ENCODE data around the gene C2.
"Not testable (repeated sequence)": the region's sequence is repeated elsewhere in the genome, so short reads cannot be mapped to it uniquely, and the experiment has no call there.

The C2 gene

DNA sequence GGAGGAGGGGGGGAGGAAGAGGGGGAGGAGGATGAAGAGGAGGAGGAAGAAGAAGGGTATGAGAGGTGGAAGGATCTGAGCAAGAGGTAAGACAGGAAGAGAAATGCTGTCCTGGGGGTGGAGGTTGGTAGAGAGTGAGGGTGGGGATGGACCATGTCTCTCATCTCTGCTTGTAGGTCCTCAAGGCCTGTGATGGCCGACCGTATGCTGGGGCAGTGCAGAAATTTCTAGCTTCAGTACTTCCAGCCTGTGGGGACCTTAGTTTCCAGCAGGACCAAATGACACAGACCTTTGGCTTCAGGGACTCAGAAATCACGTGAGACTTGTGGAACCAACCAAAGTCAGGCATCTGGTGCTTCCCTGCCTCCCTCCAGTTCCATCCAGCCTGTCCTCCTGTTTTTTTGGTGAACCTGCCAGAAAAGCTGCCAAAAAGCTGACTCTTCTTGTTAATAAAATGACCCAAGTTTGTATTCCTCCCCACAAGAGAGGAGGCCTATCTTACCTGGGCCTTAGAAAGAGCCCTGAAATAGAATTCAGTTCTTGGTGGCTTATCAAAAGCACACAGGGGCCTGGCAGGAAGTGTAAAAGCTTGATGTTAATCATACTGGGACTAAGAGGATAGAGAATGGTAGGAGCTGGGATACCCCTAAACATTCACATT, 51.9 kb downstream of the C2 start:
- DNase-seq (no peak), ATAC-seq (no peak)

DNA sequence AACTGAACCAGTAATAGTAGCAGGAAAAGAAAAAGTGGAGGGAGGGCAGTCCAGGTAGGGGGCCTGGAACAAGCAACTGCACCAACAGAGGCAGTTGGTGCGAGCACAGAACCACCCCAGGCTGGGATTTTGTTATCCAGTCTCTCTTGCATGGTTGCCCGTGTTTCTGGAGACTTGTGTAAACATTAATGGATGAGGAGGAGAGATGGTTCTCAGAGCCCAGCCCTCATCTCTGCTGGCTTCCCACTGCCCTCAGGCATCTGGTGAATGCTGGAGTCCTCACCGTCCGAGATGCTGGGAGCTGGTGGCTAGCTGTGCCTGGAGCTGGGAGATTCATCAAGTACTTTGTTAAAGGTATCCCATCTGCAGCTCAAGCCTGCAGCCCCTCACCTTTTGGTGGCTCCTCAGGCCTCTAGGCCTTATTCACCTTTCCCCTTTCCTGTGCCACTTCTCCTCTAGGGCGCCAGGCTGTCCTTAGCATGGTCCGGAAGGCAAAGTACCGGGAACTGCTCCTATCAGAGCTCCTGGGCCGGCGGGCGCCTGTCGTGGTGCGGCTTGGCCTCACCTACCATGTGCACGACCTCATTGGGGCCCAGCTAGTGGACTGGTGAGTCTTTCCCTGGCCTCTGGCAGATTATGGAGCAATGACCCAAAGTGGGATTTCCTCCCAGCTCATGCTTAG, 52.8 kb downstream of the C2 start:
- not testable (repeated sequence) for ATAC-seq, DNase-seq

DNA sequence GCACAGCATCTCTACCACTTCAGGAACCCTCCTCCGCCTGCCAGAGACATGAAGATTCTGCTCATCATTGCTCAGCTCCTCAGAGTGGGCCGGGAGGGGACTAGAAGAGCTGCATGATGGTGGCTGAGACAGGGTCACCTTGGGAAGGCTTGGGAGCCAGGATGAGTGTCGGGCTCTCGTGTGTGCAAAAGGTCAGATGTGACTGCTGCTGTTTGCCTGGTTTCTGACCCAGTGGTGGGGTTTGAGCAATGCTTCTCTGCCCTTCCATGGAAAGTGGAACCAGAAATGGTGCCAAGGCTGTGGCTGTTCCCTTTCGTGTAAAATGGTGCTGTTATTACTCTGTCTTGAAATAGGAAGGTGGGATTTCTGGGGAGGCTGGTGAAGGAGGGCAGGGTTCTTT, 53.5 kb downstream of the C2 start:
- not testable (repeated sequence) for DNase-seq, ATAC-seq

DNA sequence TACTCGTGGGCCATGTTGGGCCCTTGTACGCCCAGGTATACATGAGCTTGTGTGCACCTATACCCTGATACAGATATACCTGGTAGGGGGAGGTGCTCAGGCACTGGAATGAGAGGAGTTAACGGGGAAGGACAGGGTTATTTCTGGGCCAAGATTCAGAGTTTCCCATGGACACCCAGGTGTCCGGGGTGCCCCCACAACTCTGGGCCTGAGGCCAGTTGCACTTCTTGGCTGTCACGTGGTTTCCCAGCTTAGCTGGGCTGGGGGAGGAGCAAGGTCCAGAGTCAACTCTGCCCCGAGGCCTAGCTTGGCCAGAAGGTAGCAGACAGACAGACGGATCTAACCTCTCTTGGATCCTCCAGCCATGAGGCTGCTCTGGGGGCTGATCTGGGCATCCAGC, 54.2 kb downstream of the C2 start, which contains the start of gene C4A:
Gene C4A (plus strand): TSS at position 314 of the 400 bp plus-strand sequence. CDS start 51 bp downstream, at position 365.
- not testable (repeated sequence) for ATAC-seq, DNase-seq

DNA sequence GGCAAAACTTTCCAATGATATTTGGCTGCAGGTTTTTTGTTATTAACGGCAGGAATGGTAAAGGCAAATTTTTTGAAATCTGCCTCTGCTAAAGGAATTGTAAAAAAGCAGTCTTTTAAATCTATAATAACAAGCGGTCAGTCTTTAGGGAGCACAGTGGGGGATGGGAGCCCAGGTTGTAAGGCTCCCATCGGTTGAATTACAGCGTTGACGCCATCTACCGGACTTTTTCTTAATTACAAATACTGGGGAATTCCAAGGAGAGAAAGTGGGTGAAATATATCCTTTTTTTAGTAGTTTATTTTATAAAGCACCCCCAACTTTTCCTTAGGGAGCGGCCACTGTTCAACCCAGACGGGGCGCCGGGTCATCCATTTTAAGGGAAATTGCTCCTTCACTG, 61.8 kb downstream of the C2 start:
- ATAC-seq, DNase-seq: not testable (repeated sequence)

DNA sequence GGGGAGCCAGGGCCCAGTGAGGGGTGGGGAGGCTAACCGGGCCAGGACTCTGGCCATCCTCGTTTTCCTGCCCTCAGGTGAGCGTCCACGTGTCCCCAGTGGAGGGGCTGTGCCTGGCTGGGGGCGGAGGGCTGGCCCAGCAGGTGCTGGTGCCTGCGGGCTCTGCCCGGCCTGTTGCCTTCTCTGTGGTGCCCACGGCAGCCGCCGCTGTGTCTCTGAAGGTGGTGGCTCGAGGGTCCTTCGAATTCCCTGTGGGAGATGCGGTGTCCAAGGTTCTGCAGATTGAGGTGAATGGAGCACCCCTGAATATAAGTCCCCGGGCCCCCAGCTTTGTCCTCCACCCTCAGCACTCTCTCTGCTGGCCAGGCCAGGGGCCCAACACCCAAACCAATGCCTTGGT, 66.9 kb downstream of the C2 start:
- not testable (repeated sequence) for DNase-seq, ATAC-seq

All from stimulated activated naive CD8-positive, alpha-beta T cell treated with anti-CD3 and anti-CD28 coated beads, Interleukin-15, Interleukin-2, amounts not matched to agents 100 U/mL and 50 U/mL, for 24 hours (primary cell).